Measurements from ENCODE around the gene RALGPS1.

RALGPS1 gene

GRCh38 chr9:127007638-127008037 is 93.1 kb downstream of the RALGPS1 start:
- Histone ChIP-seq H3K27ac (no peak overlapping the region), H3K4me3 (ENCODE audit: low read depth, low read length) (no peak overlapping the region), H3K4me2 (ENCODE audit: low read length) (no peak overlapping the region), H3K27me3 (ENCODE audit: control insufficient read depth, insufficient read depth, low read length) (no peaks in the 10 kb centered on the region), H3K79me2 (no peaks in the 10 kb centered on the region), H2AFZ (no peak overlapping the region), H3K9me3 (ENCODE audit: control insufficient read depth, low read length) (no peaks in the 10 kb centered on the region), H3K4me1 (no peaks in the 10 kb centered on the region), H3K9ac (no peak overlapping the region), H3K36me3 (ENCODE audit: control insufficient read depth, insufficient read depth, low read length) (no peaks in the 10 kb centered on the region)
- no peak for TF ChIP-seq CTCF (IDR thresholded peaks at IDR 0.05)

- Histone ChIP-seq H3K36me3 (ENCODE audit: control insufficient read depth, insufficient read depth, low read length) (no peaks in the 10 kb centered on the region), H3K9ac (no peak overlapping the region), H3K9me3 (ENCODE audit: control insufficient read depth, low read length) (no peaks in the 10 kb centered on the region), H3K79me2 (no peaks in the 10 kb centered on the region), H3K4me1 (no peaks in the 10 kb centered on the region), H3K4me2 (ENCODE audit: low read length) (no peak overlapping the region), H2AFZ (no peak overlapping the region), H3K27ac (no peak overlapping the region), H3K4me3 (ENCODE audit: low read depth, low read length) (no peak overlapping the region), H3K27me3 (ENCODE audit: control insufficient read depth, insufficient read depth, low read length) (no peaks in the 10 kb centered on the region)
- TF ChIP-seq CTCF (IDR thresholded peaks at IDR 0.05), result no peak
These were observed 93.5 kb downstream of the RALGPS1 start for GRCh38 chr9:127008076-127008475.

- no peak for TF ChIP-seq CTCF (IDR thresholded peaks at IDR 0.05)
- no peaks in the 10 kb centered on the region for H3K36me3 ChIP-seq (ENCODE audit: control insufficient read depth, insufficient read depth, low read length)
- no peaks in the 10 kb centered on the region for H3K9me3 ChIP-seq (ENCODE audit: control insufficient read depth, low read length)
- H3K9ac ChIP-seq, result no peak overlapping the region
- no peak overlapping the region for H2AFZ ChIP-seq
- H3K4me1 ChIP-seq, result no peaks in the 10 kb centered on the region
- no peaks in the 10 kb centered on the region for H3K79me2 ChIP-seq
- no peak overlapping the region for H3K4me2 ChIP-seq (ENCODE audit: low read length)
- no peaks in the 10 kb centered on the region for H3K27me3 ChIP-seq (ENCODE audit: control insufficient read depth, insufficient read depth, low read length)
- H3K27ac ChIP-seq, result no peak overlapping the region
- H3K4me3 ChIP-seq (ENCODE audit: low read depth, low read length), result no peak overlapping the region
These were observed 97.2 kb downstream of the RALGPS1 start for GRCh38 chr9:127011772-127012171.

GRCh38 chr9:127012250-127012649 is 97.7 kb downstream of the RALGPS1 start:
- H3K27me3 ChIP-seq (ENCODE audit: control insufficient read depth, insufficient read depth, low read length), result no peaks in the 10 kb centered on the region
- no peak overlapping the region for H3K9ac ChIP-seq
- H3K9me3 ChIP-seq (ENCODE audit: control insufficient read depth, low read length), result no peaks in the 10 kb centered on the region
- no peak overlapping the region for H3K27ac ChIP-seq
- H3K4me1 ChIP-seq, result no peaks in the 10 kb centered on the region
- H3K4me2 ChIP-seq (ENCODE audit: low read length), result no peak overlapping the region
- H3K36me3 ChIP-seq (ENCODE audit: control insufficient read depth, insufficient read depth, low read length), result no peaks in the 10 kb centered on the region
- no peak for TF ChIP-seq CTCF (IDR thresholded peaks at IDR 0.05)
- no peaks in the 10 kb centered on the region for H3K79me2 ChIP-seq
- H2AFZ ChIP-seq, result no peak overlapping the region
- no peak overlapping the region for H3K4me3 ChIP-seq (ENCODE audit: low read depth, low read length)

- no peak for TF ChIP-seq CTCF (IDR thresholded peaks at IDR 0.05)
- no peak overlapping the region for H2AFZ ChIP-seq
- no peak overlapping the region for H3K27ac ChIP-seq
- no peaks in the 10 kb centered on the region for H3K4me1 ChIP-seq
- no peak overlapping the region for H3K4me3 ChIP-seq (ENCODE audit: low read depth, low read length)
- H3K36me3 ChIP-seq (ENCODE audit: control insufficient read depth, insufficient read depth, low read length), result no peaks in the 10 kb centered on the region
- no peaks in the 10 kb centered on the region for H3K27me3 ChIP-seq (ENCODE audit: control insufficient read depth, insufficient read depth, low read length)
- no peak overlapping the region for H3K4me2 ChIP-seq (ENCODE audit: low read length)
- H3K9ac ChIP-seq, result no peak overlapping the region
- no peaks in the 10 kb centered on the region for H3K79me2 ChIP-seq
- H3K9me3 ChIP-seq (ENCODE audit: control insufficient read depth, low read length), result no peaks in the 10 kb centered on the region
These were observed 99.0 kb downstream of the RALGPS1 start for GRCh38 chr9:127013597-127013996.

All from parathyroid adenoma (tissue), 2 donors.